Measurements from ENCODE around the gene PDIK1L. TPM values are rescaled to one million over a fixed set of nuclear protein-coding genes. Genes with fewer than 3 reads are reported as not detected.
A peak's percentile ranks its signal among the peaks of the same experiment; 100 is the strongest.

The PDIK1L gene
- total RNA-seq, 1 donor from 2014 or later = 8.2 TPM

- DNase-seq = no peak
Observed at GRCh38 chr1:26158271-26158907, 46.8 kb downstream of the PDIK1L start.

- DNase-seq = peak; percentile 50
Observed at GRCh38 chr1:26158908-26159742, 47.5 kb downstream of the PDIK1L start, which contains the start of gene FAM110D. Gene FAM110D, plus strand, starts transcription at chr1:26159079. Its CDS starts 2,213 bp downstream, at chr1:26161292.

- DNase-seq = no peak
Observed at GRCh38 chr1:26159743-26160039, 48.1 kb downstream of the PDIK1L start.

- DNase-seq = peak; percentile 27
Observed at GRCh38 chr1:26160527-26161414, 49.1 kb downstream of the PDIK1L start.

- DNase-seq = peak; percentile 59
Observed at GRCh38 chr1:26161415-26162219, 50.0 kb downstream of the PDIK1L start.

GRCh38 chr1:26162220-26162709 is 50.6 kb downstream of the PDIK1L start:
- DNase-seq = no peak

GRCh38 chr1:26163684-26164035 is 52.0 kb downstream of the PDIK1L start:
- DNase-seq = no peak

- DNase-seq = peak; percentile 61
Observed at GRCh38 chr1:26164036-26164860, 52.6 kb downstream of the PDIK1L start.

- DNase-seq = no peak
Observed at GRCh38 chr1:26164861-26165842, 53.5 kb downstream of the PDIK1L start.

GRCh38 chr1:26166719-26167281 is 55.2 kb downstream of the PDIK1L start:
- DNase-seq = no peak

GRCh38 chr1:26168410-26169197 is 57.0 kb downstream of the PDIK1L start, which contains the start of gene C1orf232:
Gene C1orf232, minus strand, starts transcription at chr1:26168963. Its CDS starts 464 bp downstream, at chr1:26168499.
- no peak for DNase-seq

GRCh38 chr1:26169198-26169554 is 57.6 kb downstream of the PDIK1L start:
- no peak for DNase-seq

GRCh38 chr1:26169669-26170471 is 58.2 kb downstream of the PDIK1L start, which contains the start of gene ZNF593:
Gene ZNF593, plus strand, starts transcription at chr1:26169908. Its CDS starts 76 bp downstream, at chr1:26169984.
- DNase-seq = peak; percentile 95

GRCh38 chr1:26170472-26170821 is 58.8 kb downstream of the PDIK1L start:
- DNase-seq = no peak

GRCh38 chr1:26171084-26172072 is 59.8 kb downstream of the PDIK1L start, which contains the start of gene ZNF593OS:
Gene ZNF593OS, minus strand, starts transcription at chr1:26171832. Its CDS starts 171 bp downstream, at chr1:26171661.
- no peak for DNase-seq
